ENCODE results near the gene CAPN9.

GRCh38 chr1:230839173-230839572 lies 92.0 kb downstream of the CAPN9 start:
- TF ChIP-seq CTCF (IDR thresholded peaks at IDR 0.05; ENCODE audit: poor library complexity) (no peak), EZH2 (IDR thresholded peaks at IDR 0.05; ENCODE audit: borderline replicate concordance) (no peak)

All from hepatocyte (in vitro differentiated cells).